GM23338 (cell line): ENCODE data around the gene TOM1. TPM values are rescaled to one million over a fixed set of nuclear protein-coding genes. Genes with fewer than 3 reads are reported as not detected.

Experiments
- ATAC-seq: fragments of 200-7000 bp; cut with Tn5 transposase; 3 replicates; pipeline ENCODE4 v1.9.1; 2020
- DNase-seq: peaks from one replicate; pipeline ENCODE4 v3.0.0-alpha.2; 2015; ENCODE audit warnings: low spot score
- H2AFZ ChIP-seq: fragments of 200-600 bp; sonication (generic); 2 replicates; pipeline ENCODE4 v1.8.0; 2016; ENCODE audit warnings: antibody characterized with exemption, mild to moderate bottlenecking, moderate library complexity
- H3F3A ChIP-seq: fragments of 200-600 bp; sonication (generic); replicated peaks from 2 replicates; pipeline ENCODE4 v1.8.0; 2017; ENCODE audit warnings: antibody characterized with exemption, mixed run types, low read depth
- H3K27ac ChIP-seq: fragments of 200-600 bp; sonication (generic); 2 replicates; pipeline ENCODE4 v1.6.1; 2016; ENCODE audit warnings: low read depth
- H3K27me3 ChIP-seq: fragments of 200-600 bp; sonication (generic); 2 replicates; pipeline ENCODE4 v1.8.0; 2016; ENCODE audit warnings: mild to moderate bottlenecking, mixed run types, moderate library complexity; ENCODE audit not compliant: insufficient read depth
- H3K36me3 ChIP-seq: fragments of 200-600 bp; sonication (generic); 2 replicates; pipeline ENCODE4 v1.8.0; 2016; ENCODE audit warnings: mild to moderate bottlenecking; ENCODE audit not compliant: insufficient read depth
- H3K4me1 ChIP-seq: fragments of 200-600 bp; sonication (generic); 2 replicates; pipeline ENCODE4 v1.8.0; 2016; ENCODE audit warnings: mild to moderate bottlenecking, moderate library complexity; ENCODE audit not compliant: insufficient read depth
- H3K4me2 ChIP-seq: fragments of 200-600 bp; sonication (generic); 2 replicates; pipeline ENCODE4 v1.7.1; 2017; ENCODE audit warnings: mixed run types
- H3K4me3 ChIP-seq: fragments of 200-600 bp; sonication (generic); 2 replicates; pipeline ENCODE4 v1.6.1; 2016; ENCODE audit warnings: mixed run types
- H3K79me2 ChIP-seq: fragments of 200-600 bp; sonication (generic); replicated peaks from 2 replicates; pipeline ENCODE4 v1.8.0; 2017; ENCODE audit warnings: mild to moderate bottlenecking; ENCODE audit not compliant: insufficient read depth
- H3K9me2 ChIP-seq: fragments of 200-600 bp; sonication (generic); 2 replicates; pipeline ENCODE4 v1.8.0; 2017; ENCODE audit not compliant: insufficient read depth
- H4K20me1 ChIP-seq: fragments of 200-600 bp; sonication (generic); replicated peaks from 2 replicates; pipeline ENCODE4 v1.8.0; 2017; ENCODE audit warnings: mild to moderate bottlenecking; ENCODE audit not compliant: insufficient read depth
- H3K27ac Mint-ChIP-seq: 2 replicates; pipeline ENCODE4 v1.8.0; 2020; ENCODE audit warnings: inconsistent platforms, mild to moderate bottlenecking, moderate library complexity, mixed read lengths
- H3K27me3 Mint-ChIP-seq: 3 replicates; pipeline ENCODE4 v1.8.0; 2022; ENCODE audit warnings: low read depth, mild to moderate bottlenecking, moderate library complexity, mixed read lengths, inconsistent platforms; ENCODE audit not compliant: insufficient read depth, poor library complexity
- H3K36me3 Mint-ChIP-seq: 3 replicates; pipeline ENCODE4 v1.8.0; 2021; ENCODE audit warnings: low read depth, mild to moderate bottlenecking, inconsistent platforms, moderate library complexity, mixed read lengths
- H3K4me1 Mint-ChIP-seq: 3 replicates; pipeline ENCODE4 v1.8.0; 2020; ENCODE audit warnings: mild to moderate bottlenecking, inconsistent platforms, mixed read lengths
- H3K4me3 Mint-ChIP-seq: 3 replicates; pipeline ENCODE4 v1.8.0; 2021; ENCODE audit warnings: moderate library complexity, mild to moderate bottlenecking, inconsistent platforms, mixed read lengths
- H3K9me3 Mint-ChIP-seq: 3 replicates; pipeline ENCODE4 v1.8.0; 2020; ENCODE audit warnings: moderate library complexity, mild to moderate bottlenecking, inconsistent platforms, mixed read lengths
- CREB1 ChIP-seq: fragments of 250-450 bp; sonication (Bioruptor Pico); IDR thresholded peaks from 2 replicates; pipeline ENCODE4 v1.5.0; 2020; ENCODE audit warnings: low read depth, mild to moderate bottlenecking, moderate library complexity
- CTCF ChIP-seq, 2 experiments: fragments of 200-600 bp in 1 of 2; sonication (generic) in 1 of 2; conservative IDR thresholded peaks; 2 replicates each; pipeline versions ENCODE4 v1.5.1 to v1.6.1; 2016 to 2017; ENCODE audit warnings: antibody characterized with exemption in 2 of 2, low read depth in 2 of 2, mild to moderate bottlenecking in 2 of 2, moderate library complexity in 1 of 2
- ETS1 ChIP-seq: IDR thresholded peaks from 2 replicates; pipeline ENCODE4 v1.6.1; 2016; ENCODE audit warnings: antibody characterized with exemption
- EZH2 ChIP-seq: fragments of 200-600 bp; sonication (generic); IDR thresholded peaks from one replicate; pipeline ENCODE4 v1.8.0; 2017; ENCODE audit warnings: antibody characterized with exemption, mild to moderate bottlenecking, low read depth; ENCODE audit not compliant: unreplicated experiment
- EZH2phosphoT487 ChIP-seq: fragments of 200-600 bp; sonication (generic); IDR thresholded peaks from one replicate; pipeline ENCODE4 v1.8.1; 2018; ENCODE audit warnings: antibody characterized with exemption; ENCODE audit not compliant: unreplicated experiment
- JUNB ChIP-seq: IDR thresholded peaks from one replicate; pipeline ENCODE4 v1.6.1; 2016; ENCODE audit warnings: antibody characterized with exemption; ENCODE audit not compliant: unreplicated experiment
- POLR2AphosphoS5 ChIP-seq: IDR thresholded peaks from 2 replicates; pipeline ENCODE4 v1.6.1; 2016; ENCODE audit warnings: antibody characterized with exemption, low read depth
- STAT1 ChIP-seq: IDR thresholded peaks from one replicate; pipeline ENCODE4 v1.6.1; 2016; ENCODE audit warnings: antibody characterized with exemption; ENCODE audit not compliant: unreplicated experiment
- ZNF114 ChIP-seq: fragments of 250-450 bp; sonication (Bioruptor Pico); IDR thresholded peaks from 2 replicates; pipeline ENCODE4 v1.5.0; 2020; ENCODE audit warnings: mild to moderate bottlenecking, moderate library complexity
- ZNF331 ChIP-seq: fragments of 250-450 bp; sonication (Bioruptor Pico); IDR thresholded peaks from 2 replicates; pipeline ENCODE4 v1.5.0; 2020; ENCODE audit warnings: low read depth, mild to moderate bottlenecking, moderate library complexity
- polyA plus RNA-seq: library from polyadenylated mRNA; unstranded; fragments of >200 nt; fragmentation: Nextera tagmentation; extraction: Ambion mirVana; gene quantifications from 2 replicates; pipeline ENCODE4 v1.2.1, GENCODE V29; 2016
- total RNA-seq: library from RNA; depleted of rRNA; stranded (reverse); fragments of >200 nt; shearing (Covaris generic); gene quantifications from 2 replicates; pipeline ENCODE4 v1.2.3, GENCODE V29; 2014

The TOM1 gene
- total and polyA plus RNA-seq, 2 experiments from 2014 or later, result 10.9 to 17.8 TPM

- peak; percentile 64 to 94 for TF ChIP-seq CTCF (conservative IDR thresholded peaks at IDR 0.05; ENCODE audit: low read depth in 2 of 2)
- TF ChIP-seq CREB1, result no peak
- no peak for TF ChIP-seq STAT1
- TF ChIP-seq ETS1, result no peak
- no peak for TF ChIP-seq ZNF331 (CRISPR knock-in tag)
- 0 out of 2 replicates have a peak, but pooled peaks have one; percentile 39 for TF ChIP-seq POLR2AphosphoS5
- no peak for TF ChIP-seq ZNF114 (CRISPR knock-in tag)
- DNase-seq (peak; percentile 92), ATAC-seq (peak; percentile 93)
- Histone ChIP-seq H3K4me3 (peak overlapping the region; percentile 89), H3K27ac (no peak overlapping the region), H3K27me3 (peaks cover 11% of the 10 kb centered on the region), H3K9me2 (no peaks in the 10 kb centered on the region), H4K20me1 (no peaks in the 10 kb centered on the region), H3K4me2 (peak overlapping the region; percentile 96), H3K36me3 (no peaks in the 10 kb centered on the region), H2AFZ (peak overlapping the region; percentile 99), H3F3A (peaks cover 4% of the 10 kb centered on the region; the same call in 1 of the 2 replicates), H3K79me2 (no peaks in the 10 kb centered on the region), H3K4me1 (peaks cover 7% of the 10 kb centered on the region)
- H3K4me3 Mint-ChIP-seq, result peak overlapping the region; percentile 82
- no peaks in the 10 kb centered on the region for H3K9me3 Mint-ChIP-seq
- H3K4me1 Mint-ChIP-seq, result peaks cover 22% of the 10 kb centered on the region
- peaks cover 14% of the 10 kb centered on the region for H3K27me3 Mint-ChIP-seq
- H3K27ac Mint-ChIP-seq, result peak overlapping the region; percentile 67
- no peaks in the 10 kb centered on the region for H3K36me3 Mint-ChIP-seq
Measured at GRCh38 chr22:35350539-35351503, 51.1 kb downstream of the TOM1 start.

GRCh38 chr22:35352214-35353111 is 52.8 kb downstream of the TOM1 start:
- no peak overlapping the region for H3K4me3 Mint-ChIP-seq
- peaks cover 22% of the 10 kb centered on the region for H3K4me1 Mint-ChIP-seq
- TF ChIP-seq EZH2phosphoT487 (no peak), ZNF114 (CRISPR knock-in tag) (no peak), CREB1 (no peak), EZH2 (no peak), JUNB (no peak), CTCF (conservative IDR thresholded peaks at IDR 0.05; ENCODE audit: low read depth in 2 of 2) (peak; percentile 57 to 76)
- peak overlapping the region; percentile 96; the same call in 1 of the 2 replicates for H3K4me2 ChIP-seq
- H3K9me2 ChIP-seq, result no peaks in the 10 kb centered on the region
- peaks cover 4% of the 10 kb centered on the region; the same call in 1 of the 2 replicates for H3F3A ChIP-seq
- H3K27ac Mint-ChIP-seq, result no peak overlapping the region; the same call in 1 of the 2 replicates
- H3K9me3 Mint-ChIP-seq, result no peaks in the 10 kb centered on the region; the same call in 2 of the 3 replicates
- H3K27me3 Mint-ChIP-seq, result peaks cover 15% of the 10 kb centered on the region
- peaks cover 11% of the 10 kb centered on the region for H3K27me3 ChIP-seq
- H3K4me1 ChIP-seq, result peaks cover 7% of the 10 kb centered on the region
- H2AFZ ChIP-seq, result peak overlapping the region; percentile 93
- H3K4me3 ChIP-seq, result no peak overlapping the region
- DNase-seq (peak; percentile 83), ATAC-seq (peak; percentile 43)
- no peaks in the 10 kb centered on the region for H3K36me3 Mint-ChIP-seq
- H4K20me1 ChIP-seq, result no peaks in the 10 kb centered on the region
- no peaks in the 10 kb centered on the region for H3K36me3 ChIP-seq
- no peak overlapping the region for H3K27ac ChIP-seq
- no peaks in the 10 kb centered on the region for H3K79me2 ChIP-seq
